ENCODE results near the gene SMIM36. TPM values are rescaled to one million over a fixed set of nuclear protein-coding genes. Genes with fewer than 3 reads are reported as not detected.

SMIM36 gene
- total and polyA plus RNA-seq, 2 of the 8 experiments (the other 6 are each of a cell fraction or from before 2014, with no cell fraction given): not detected

DNA sequence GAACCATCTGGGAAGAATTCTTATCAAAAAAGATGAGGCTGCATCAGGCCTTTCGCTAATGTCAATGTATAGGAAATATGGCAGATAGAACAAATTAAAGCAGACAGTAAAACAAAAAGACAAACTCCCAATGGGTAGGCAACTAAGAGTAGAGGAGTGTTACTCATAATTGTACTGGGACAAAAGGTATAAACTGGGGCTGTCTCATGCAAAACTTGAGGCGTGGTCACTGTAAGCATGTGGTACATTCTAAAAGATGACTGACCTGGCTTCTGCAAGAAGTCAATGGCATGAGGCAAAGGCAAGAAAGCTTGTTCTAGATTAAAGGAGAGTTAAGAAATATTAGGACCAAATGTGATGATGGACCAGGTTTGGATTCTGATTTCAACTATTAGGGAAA, 26.7 kb downstream of the SMIM36 start:
- no peak overlapping the region for H3K4me3 ChIP-seq (ENCODE audit: extremely low read depth in 1 of 4, insufficient read depth in 2 of 4, low read depth in 3 of 4, low read length in 4 of 4)
- CTCF ChIA-PET (ENCODE audit: partially characterized antibody): interaction anchor here (0.9 to 1.9 kb wide), 2 partner anchors 8 to 30 kb away, joined by 3 to 5 read pairs; no protein-coding TSS in a partner anchor
- no peaks in the 10 kb centered on the region for H3K79me1 ChIP-seq (ENCODE audit: low read depth, low read length)
- POLR2A ChIA-PET (ENCODE audit: partially characterized antibody): no interaction called here
- no peak overlapping the region for H3K4me2 ChIP-seq (ENCODE audit: insufficient read depth in 1 of 2, low read depth in 2 of 2, low read length in 2 of 2)
- no peak for FAIRE-seq
- H3K56ac ChIP-seq (replicated peaks; ENCODE audit: insufficient read length, low read depth, low read length): no peak overlapping the region
- H3K14ac ChIP-seq (ENCODE audit: insufficient read length): no peak overlapping the region
- H2AK5ac ChIP-seq (ENCODE audit: low read depth, low read length): no peak overlapping the region
- H3K4ac ChIP-seq (replicated peaks; ENCODE audit: insufficient read length, low read depth, low read length): no peak overlapping the region
- H4K5ac ChIP-seq (ENCODE audit: insufficient read length, low read depth, low read length): no peak overlapping the region
- H3K27me3 ChIP-seq (replicated peaks in 1 of 4; ENCODE audit: control insufficient read depth in 3 of 4, extremely low read depth in 1 of 4, insufficient read depth in 3 of 4, low read length in 3 of 4): no peaks in the 10 kb centered on the region
- H2BK20ac ChIP-seq (ENCODE audit: low read length): no peak overlapping the region
- H3K9ac ChIP-seq (replicated peaks in 1 of 4; ENCODE audit: extremely low read depth in 1 of 4, low read depth in 3 of 4, low read length in 3 of 4): no peak overlapping the region
- no peak overlapping the region for H2BK12ac ChIP-seq (ENCODE audit: low read depth, low read length)
- no peak overlapping the region for H4K8ac ChIP-seq (ENCODE audit: extremely low read depth, insufficient read depth, low read length)
- no peak overlapping the region for H2AFZ ChIP-seq (ENCODE audit: low read length)
- no peak overlapping the region for H2BK15ac ChIP-seq (ENCODE audit: low read length)
- no peaks in the 10 kb centered on the region for H3K79me2 ChIP-seq (ENCODE audit: control insufficient read depth in 1 of 2, insufficient read depth in 2 of 2, low read length in 2 of 2)
- no peak overlapping the region for H4K91ac ChIP-seq (replicated peaks; ENCODE audit: insufficient read length, low read length)
- H2BK120ac ChIP-seq (replicated peaks; ENCODE audit: low read depth, low read length): no peak overlapping the region
- no peaks in the 10 kb centered on the region for H4K20me1 ChIP-seq (replicated peaks in 1 of 2; ENCODE audit: control insufficient read depth in 1 of 2, insufficient read depth in 2 of 2, low read length in 2 of 2)
- no peak overlapping the region for H3K27ac ChIP-seq (ENCODE audit: low read depth, low read length)
- no peak for TF ChIP-seq ZNF274 (IDR thresholded peaks at IDR 0.05; ENCODE audit: borderline replicate concordance, extremely low read depth, low read length)
- TF ChIP-seq CEBPB (IDR thresholded peaks at IDR 0.05; ENCODE audit: low read depth, low read length): no peak
- no peak for TF ChIP-seq FOSL1 (IDR thresholded peaks at IDR 0.05; ENCODE audit: insufficient read depth, low read depth, low read length)
- no peak for TF ChIP-seq RXRA (IDR thresholded peaks at IDR 0.05; ENCODE audit: insufficient read depth, low read depth, low read length)
- no peak for TF ChIP-seq HDAC6 (IDR thresholded peaks at IDR 0.05; ENCODE audit: low read depth, low read length)
- TF ChIP-seq SIN3A (conservative IDR thresholded peaks at IDR 0.05 in 1 of 2, IDR thresholded peaks at IDR 0.05 in 1 of 2; ENCODE audit: low read depth in 1 of 2, low read length in 2 of 2): no peak
- TF ChIP-seq ASH2L (IDR thresholded peaks at IDR 0.05; ENCODE audit: low read length): no peak
- TF ChIP-seq CBX5 (IDR thresholded peaks at IDR 0.05; ENCODE audit: low read depth, low read length): no peak
- 97% methylated on average over 2 of the region's 2 CpGs; no CpG with 5 or more reads in 1 of the 2 experiments for WGBS, 2 experiments (ENCODE audit: extremely low coverage in 1 of 2, insufficient coverage in 1 of 2, insufficient read length in 1 of 2, insufficient replicate concordance in 2 of 2, low coverage in 1 of 2, low lambda C conversion rate in 2 of 2, missing lambda C conversion rate in 1 of 2)
- no peak overlapping the region for H3K18ac ChIP-seq (ENCODE audit: extremely low read depth, low read length)
- H3K36me3 ChIP-seq (ENCODE audit: control insufficient read depth in 2 of 4, insufficient read depth in 4 of 4, low read length in 3 of 4): no peaks in the 10 kb centered on the region
- no peaks in the 10 kb centered on the region for H3K4me1 ChIP-seq (replicated peaks in 1 of 4; ENCODE audit: control insufficient read depth in 3 of 4, insufficient read depth in 4 of 4, low read length in 3 of 4)
- no peak overlapping the region for H3K23ac ChIP-seq (ENCODE audit: insufficient read length)
- no peak for DNase-seq (ENCODE audit: low read depth in 1 of 2, low spot score in 2 of 2)
- no peak overlapping the region for H2BK5ac ChIP-seq (ENCODE audit: low read depth, low read length)
- no peaks in the 10 kb centered on the region for H3K23me2 ChIP-seq (ENCODE audit: low read depth, low read length)
- no peaks in the 10 kb centered on the region for H3K9me3 ChIP-seq (ENCODE audit: insufficient read depth in 2 of 2, low read depth in 1 of 2, low read length in 1 of 2)

All from H1 (cell line).